GM21529 (cell line): ENCODE results near the gene TMED6.

Experiments used
- ATAC-seq: cut with Tn5 transposase; IDR thresholded peaks from one replicate; pipeline ENCODE4 v1.9.1; 2021; ENCODE audit not compliant: unreplicated experiment

TMED6 gene

DNA sequence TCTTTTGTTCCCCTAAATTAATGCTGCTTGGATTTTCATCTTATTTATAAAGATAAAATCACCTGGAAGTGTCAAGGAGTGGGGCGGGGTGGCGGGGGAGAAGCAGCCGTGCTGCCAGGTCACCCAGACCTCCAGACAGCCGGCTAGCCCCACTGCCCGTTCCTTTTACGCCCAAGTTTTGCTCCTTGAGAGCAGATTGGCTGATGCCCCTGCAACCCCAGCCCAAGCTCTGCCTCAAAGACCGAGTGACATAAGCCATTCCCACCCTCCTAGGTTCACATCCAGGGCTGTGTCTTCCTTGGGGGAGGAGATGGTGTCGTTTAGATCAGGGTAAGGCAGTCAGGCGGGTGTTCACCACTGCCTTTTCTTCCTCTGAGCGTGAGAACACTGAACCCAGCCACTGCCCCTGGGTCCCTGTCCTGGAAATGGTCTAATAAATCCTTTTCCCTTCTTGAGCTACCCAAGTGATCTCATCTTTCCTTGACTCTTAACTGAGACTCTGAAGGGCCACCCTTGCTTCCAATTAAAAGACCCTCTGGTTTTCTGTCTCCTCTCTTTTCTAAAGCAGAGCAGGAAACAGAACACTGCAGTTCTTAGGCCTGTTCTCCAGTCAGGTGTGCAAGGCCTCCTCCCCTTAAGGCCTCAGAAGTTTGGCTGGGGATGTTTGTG is 26.9 kb downstream of the TMED6 start:
- no peak for ATAC-seq

DNA sequence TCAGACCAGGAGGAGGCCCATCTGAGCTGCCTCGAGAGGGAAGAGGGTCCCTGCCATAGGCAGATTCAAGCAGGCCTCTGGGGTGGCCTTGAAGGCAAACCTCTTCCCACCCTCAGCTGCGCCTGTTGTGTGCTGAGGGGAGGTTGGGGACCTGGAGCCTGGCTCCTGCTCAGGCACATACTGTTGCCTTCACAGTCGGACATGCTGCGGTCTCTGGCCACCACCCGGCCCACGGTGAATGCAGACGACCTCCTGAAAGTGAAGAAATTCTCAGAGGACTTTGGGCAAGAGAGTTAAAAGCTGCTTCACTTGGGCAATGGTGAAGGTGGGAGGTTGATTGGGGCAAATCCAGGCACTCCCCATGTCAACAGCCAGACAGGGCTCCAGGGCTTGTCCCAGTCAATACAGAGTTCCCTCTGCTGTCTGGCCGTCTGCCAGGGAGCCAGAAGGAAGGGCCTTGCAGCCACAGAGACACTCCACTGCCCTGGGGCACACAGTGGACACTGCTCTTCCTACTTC is 27.5 kb downstream of the TMED6 start:
- ATAC-seq: no peak

DNA sequence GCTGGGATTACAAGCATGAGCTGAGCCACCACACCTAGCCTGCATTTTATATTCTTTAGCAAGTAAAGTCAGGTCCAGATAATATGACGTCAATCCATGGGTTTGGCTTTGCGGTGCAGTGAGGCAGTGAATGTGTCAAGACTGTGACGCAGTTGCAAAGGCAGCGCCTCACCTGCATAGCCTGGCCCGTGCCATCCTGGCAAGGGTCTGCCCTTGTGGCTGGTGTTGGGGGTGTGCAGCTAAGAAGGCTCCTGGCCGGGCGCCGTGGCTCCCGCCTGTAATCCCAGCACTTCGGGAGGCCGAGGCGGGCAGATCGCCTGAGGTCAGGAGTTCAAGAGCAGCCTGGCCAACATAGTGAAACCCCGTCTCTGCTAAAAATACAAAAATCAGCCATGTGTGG is 28.2 kb downstream of the TMED6 start:
- no peak for ATAC-seq

DNA sequence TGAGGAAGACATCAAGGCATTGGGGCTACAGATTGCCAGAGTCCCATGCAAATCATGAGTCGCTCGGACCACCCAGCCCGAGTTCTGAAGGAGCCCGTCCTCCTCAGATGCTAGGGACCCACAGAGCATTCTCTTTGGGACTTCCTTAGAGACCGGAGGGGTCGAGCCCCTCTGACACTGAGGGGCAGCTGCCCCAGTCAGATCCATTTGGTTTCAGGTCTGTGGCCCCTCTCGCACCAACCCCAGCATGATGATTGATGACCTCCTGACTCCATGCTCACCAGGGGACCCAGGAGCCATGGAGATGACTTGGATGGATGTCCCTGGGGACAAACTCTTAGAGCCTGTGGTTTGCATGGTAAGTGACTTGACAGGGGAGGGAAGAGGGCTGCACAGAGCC is 29.2 kb downstream of the TMED6 start:
- no peak for ATAC-seq

DNA sequence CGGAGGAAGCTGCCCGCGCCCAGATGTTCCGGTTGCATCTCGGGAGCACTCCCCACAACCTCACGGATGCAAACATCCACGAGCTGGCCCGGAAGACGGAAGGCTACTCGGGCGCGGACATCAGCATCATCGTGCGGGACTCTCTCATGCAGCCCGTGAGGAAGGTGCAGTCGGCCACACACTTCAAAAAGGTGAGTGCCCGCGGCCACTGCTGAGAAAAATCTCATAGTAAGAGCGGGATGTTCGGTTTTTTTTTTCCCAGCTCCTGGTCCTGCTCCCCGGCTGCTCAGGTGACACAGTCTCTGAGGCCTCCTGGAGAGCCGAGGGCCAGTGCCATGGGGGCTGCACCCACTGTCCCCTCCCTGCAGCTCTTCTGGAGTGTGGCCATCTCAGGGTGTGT is 30.5 kb downstream of the TMED6 start:
- no peak for ATAC-seq

DNA sequence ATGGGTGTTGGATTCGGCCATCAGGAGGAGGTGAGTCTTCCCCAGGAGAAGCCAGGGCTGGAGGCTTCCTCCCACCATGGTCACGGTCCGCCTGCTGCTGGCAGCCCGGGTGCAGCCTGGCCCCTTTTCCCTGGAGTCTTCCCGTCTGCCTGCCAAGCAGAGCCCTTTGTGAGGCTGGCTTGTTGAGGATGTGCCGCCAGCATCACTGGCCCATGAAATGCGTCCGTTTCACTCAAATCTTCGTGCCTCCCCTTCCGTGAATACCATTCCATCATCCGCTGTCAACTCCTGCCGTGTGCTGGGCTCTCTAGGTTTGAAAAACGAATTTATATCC is 30.9 kb downstream of the TMED6 start:
- ATAC-seq: no peak

DNA sequence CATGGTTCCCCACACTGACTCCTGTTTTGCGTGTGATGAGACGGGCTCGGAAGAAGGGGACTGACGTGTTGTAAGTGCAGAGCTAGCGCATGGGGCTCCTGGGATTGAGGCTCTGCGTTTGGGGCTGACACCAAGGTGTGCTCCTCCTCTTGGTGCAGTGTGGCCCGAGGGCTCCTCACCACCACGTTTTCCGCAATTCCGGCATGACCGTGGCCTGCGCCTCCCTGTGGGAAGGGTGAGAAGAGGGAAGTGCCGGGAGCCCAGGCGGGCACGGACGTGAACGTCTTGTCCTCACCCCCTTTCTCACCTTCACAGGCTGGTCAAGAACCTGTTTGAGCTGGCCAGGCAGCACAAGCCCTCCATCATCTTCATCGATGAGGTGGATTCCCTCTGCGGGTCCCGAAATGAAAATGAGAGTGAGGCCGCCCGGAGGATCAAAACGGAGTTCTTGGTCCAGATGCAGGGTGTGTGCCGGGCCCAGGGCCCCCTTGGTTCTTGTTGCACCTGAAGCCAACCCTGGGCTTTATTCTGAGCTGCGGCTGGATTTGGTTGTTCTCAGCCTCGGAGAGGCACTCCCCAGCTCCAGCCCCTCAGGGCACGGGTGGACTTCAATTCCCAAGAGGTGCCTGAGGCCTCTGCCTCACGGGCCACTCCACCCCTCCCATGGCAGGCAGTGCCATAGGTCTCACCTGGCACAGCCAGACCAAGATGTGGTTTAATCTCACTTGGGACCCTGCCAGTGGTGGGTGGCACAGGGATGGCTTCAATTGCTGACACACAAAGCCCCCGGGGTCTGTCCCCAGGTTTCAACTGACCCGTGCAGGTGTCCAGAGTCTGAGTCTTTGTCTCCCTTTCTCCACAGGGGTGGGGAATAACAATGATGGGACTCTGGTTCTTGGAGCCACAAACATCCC is 31.5 kb downstream of the TMED6 start:
- no peak for ATAC-seq

DNA sequence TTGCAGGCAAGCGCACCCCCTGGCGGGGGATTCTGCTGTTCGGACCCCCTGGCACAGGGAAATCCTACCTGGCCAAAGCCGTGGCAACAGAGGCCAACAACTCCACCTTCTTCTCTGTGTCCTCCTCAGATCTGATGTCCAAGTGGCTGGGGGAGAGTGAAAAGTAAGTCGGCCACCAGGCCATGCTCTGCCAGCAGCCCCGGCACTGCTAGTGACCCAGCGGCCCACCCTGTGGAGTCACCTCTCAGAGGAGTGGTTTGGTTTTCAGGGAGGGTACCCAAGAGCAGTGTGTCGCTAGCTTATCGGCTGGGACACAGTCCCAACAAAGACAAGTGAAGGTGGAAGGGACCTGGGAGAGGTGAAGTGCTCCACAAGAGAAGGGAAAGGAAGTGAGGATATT is 32.2 kb downstream of the TMED6 start:
- ATAC-seq: no peak

DNA sequence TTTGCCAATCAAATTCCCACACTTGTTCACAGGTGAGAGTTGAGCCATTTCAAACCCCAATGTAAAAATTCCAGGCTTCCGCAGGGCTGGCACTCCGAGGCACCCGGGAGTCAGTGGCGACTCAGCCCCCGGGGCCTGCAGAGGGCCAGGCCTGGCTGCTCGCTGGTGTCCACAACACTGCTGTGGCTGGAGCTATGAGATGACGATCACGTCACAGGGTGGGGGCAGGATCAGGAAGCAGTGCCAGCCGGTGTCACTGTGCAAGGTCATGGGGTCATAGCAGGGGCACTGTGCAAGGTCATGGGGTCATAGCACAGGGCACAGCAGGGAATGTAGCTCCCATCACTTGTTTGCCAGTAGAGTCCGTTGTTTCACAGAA is 32.7 kb downstream of the TMED6 start:
- ATAC-seq: no peak

DNA sequence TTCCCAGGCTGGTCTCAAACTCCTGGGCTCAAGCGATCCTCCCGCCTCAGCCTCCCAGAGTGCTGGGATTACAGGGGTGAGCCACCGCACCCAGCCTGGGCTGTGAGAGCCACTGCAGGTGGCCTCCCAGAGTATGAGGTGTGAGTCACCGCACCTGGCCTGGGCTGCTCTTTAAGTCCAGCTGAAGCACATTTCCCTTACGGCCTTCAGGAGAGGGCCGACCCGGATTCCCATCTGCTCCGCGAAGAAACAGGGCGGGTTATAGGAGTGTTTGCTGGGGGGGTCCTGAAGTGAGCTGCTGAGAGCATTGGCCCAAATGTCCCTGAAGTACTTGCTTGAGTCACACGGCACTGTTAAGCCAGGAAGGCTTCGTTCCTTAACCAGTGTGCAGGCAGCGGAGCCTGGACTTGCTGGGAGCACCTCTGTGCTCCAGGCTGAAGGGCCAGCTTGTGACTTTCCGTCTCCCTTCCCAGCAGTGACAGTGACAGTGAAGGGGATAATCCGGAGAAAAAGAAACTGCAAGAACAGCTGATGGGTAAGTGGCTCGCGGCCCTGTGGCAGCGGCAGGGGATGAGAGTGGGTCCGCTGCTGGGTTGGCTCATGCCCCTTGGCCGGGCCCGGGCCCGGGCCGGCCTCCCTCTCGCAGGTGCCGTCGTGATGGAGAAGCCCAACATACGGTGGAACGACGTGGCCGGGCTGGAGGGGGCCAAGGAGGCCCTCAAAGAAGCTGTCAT is 33.2 kb downstream of the TMED6 start:
- ATAC-seq: no peak

DNA sequence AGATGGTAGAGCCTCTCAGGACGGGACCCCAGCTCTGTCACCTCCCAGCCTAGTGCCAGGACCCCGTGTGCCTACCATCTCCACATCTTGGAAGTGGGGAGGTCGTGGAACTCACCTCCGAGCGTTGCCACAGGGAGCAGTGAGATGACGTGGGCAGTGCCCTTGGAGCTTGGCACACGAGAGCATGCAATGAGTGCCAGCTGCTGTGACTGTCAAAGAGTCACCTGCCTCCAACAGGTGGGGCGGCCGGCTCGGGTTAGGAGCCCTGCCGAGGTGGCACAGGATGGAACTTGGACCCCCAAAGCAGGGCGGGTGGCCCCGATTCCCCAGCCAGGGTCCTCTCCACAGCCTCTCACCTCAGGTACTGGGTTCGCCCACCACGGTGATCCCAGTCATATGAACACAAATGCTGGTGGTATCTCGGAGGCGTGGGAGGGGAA is 35.0 kb downstream of the TMED6 start:
- ATAC-seq: no peak

DNA sequence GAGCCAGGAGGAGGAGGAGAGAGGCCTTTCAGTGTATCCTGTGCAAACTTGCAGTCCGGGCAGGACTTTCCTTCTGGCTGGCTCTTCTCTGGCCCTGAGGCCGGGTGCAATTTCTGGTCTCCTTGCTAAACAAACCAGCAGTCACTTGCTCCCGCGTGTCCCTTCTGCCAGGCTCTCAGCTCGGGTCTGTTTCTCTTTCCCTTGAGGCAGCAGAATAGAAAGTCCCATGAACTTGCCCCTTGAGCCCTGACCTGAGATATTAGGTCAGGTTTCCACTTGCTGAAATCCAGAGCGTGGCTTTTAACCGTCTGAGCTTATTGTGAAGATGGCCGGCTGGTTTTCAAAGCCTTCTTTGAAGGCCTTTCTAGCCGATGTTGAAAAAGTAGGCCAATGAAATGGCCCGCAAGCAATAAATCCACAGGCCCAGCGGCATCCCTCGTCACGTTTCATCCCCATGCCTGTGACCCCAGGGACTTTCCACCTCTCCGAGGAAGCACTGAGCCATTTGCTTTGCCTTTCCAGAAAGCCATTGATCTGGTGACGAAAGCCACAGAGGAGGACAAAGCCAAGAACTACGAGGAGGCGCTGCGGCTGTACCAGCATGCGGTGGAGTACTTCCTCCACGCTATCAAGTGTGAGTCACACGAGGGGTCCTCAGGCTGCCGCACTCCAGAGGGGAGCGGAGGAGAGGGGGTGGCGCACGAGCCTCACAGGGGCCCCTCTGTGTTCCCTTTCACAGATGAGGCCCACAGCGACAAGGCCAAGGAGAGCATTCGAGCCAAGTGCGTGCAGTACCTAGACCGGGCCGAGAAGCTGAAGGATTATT is 35.9 kb downstream of the TMED6 start:
- no peak for ATAC-seq

DNA sequence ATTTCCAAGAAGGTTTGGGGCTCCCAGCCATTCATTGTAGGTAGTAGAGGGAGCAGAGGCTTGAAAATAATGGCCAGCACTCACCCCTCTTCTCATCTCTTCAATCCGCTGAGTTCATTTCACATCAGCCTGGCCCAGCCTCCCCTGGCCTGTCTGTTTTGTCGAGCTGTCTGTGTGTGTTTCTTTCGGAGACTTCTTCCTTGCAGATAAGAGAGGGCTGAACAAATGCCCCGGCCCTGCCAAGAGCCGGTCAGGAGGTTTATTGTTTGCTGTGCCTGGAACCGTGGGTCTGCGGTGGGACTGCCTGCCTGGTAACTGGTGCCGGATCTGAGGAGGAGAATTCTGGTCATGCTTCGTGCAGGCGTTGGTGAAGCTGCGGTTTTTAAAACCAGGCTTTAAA is 37.1 kb downstream of the TMED6 start:
- ATAC-seq: no peak

DNA sequence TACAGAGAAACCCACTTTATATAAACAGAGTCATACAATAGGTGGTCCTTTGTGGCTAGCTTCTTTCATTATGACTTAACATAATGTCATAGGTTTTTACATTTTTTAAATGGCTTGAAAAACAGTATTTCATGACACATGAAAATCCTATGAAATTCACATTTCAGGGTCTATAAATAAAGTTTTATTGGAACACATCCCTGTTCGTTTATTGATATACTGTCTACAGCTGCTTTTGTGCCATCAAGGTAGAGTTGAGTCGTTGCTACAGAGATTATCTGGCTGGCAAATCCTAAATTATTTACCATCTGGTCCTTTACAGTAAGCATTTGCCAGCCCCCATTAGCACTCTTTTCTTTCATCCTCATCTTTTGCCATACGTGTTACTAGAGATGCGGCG is 38.1 kb downstream of the TMED6 start:
- ATAC-seq: no peak

DNA sequence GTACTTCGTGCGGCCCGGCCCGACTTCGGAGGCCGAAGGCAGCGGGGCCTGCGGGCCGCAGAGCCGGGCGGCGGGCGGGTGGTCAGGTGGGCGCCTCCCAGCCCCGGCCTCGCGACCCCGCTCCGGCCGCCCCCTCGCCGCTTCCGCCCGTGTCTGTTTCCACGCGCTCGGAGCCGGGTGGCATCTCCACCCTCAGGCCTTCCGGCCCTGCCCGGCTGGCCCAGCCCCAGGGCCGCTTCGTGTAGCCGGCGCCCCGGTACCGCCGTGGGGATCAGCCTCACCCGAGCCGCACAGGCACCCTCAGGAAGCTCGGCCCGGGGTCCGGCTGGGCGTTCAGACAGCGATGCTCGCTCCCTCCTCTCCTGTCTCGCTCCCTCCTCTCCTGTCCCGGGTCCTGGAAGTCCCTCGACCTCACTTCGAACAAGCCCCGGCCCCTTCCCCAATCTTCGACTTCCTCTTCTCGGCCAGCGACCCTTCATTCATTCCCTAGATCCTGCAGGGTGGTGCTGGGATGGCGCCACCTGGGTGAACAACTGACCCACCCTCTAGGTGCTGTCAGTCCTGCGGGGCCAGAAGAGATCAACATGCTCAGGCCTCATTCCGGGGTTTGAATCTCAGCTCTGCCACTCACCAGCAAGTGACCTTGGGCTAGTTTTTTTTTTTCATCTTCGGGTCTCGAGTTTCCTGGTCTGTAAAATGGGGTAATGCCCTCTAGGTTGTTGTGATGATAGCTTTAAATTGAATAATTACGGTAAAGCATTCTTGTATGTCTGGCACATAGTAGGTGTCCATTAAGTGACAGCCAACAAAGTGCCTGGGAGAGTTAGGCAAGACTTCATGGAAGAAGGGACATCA is 39.8 kb downstream of the TMED6 start:
- peak; percentile 51 for ATAC-seq

DNA sequence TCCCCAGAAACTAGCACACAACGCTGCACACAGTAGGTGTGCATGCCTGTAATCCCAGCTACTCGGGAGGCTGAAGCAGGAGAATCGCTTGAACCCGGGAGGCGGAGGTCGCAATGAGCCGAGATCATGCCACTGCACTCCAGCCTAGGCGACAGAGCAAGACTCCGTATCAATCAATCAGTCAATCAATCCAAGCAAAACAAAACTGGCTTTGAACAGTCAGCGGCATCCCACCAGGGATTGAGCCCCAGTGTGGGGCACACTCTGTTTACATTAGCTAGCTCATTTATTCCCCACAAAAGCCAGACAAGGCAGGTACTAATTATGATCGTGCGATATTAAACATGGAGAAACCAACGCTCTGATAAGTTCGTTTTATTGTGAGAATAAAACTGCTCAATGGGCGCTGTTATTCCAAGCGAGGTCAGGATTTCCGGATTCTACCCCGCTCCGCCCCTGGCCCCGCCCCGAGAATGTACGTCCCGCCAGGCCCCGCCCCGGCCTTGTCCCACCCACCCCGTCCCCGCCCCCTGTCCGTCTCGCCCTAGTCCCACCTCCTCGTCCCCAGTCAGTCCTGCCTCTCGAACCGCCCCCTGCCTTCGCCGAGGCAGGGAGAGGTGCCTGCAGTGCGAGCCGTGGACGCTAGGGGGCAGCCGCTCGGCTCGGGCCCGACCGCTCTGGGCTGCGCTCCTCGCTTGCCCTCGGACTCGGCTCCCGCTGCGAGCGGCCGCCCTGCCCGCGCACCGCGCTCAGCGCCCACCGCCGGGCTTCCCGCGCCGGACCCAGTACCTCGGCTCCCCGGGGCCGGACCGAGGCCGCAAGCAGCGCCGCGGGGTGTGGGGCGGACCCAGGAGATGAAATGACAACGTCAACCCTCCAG is 40.7 kb downstream of the TMED6 start, which contains the start of gene VPS4A:
TSS of gene VPS4A (plus strand) at position 698 of the 880 bp plus-strand sequence. CDS start at position 860, 162 bp downstream.
- peak; percentile 85 for ATAC-seq

DNA sequence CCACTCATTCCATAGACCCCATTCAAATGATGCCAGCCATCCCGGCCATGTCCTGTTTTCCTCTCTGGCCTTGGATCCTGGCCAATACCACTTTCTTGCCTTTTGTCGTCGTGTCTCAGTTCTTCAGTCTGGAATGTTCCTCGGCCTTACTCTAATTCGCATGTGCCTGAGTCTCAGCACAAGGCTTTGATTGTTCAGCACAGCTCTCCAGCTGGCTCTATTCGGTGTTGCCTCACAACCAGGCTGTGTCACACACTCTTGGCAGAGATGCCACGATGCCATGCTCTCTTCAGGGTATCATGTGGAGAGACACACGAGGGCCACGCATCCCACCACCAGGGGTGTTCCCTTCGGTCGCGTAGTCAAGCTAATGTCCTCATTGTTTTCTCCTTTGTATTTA is 42.3 kb downstream of the TMED6 start:
- ATAC-seq: no peak

DNA sequence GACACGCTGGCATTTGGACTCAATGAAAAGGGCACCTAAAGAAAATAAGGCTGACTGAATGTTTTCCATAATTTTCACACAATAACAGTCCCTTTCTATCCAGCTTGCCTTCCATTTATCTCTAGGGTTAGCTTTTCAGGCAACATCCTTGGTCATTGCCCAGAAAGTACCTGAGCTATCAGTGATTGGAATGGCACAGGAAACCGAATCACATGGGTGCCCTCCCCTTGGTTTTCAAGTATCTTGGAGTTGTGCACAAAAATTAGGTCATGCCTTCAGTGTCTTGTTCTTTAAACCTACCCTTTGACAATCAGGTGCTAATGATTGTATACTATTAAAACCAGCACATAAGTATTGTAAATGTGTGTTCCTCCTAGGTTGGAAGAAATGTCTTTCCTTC is 43.7 kb downstream of the TMED6 start:
- ATAC-seq: no peak

DNA sequence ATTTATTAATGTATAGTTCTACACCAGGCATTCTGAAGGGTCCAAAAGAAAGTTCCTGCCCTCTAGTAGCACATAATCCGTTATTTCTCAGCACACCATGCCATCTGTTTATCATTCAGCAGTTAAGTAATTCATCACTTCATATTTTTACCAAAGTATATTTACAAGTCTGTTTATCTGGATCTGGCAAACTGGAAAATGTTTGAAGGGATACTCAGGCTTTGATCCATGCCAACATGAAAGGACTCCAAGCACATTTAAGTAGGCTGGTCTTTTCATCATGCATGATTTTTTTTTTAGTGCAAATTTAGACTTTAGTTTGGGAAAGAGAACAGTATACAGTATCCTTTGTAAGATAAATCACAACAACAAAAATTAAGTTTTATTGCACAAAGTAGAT is 44.5 kb downstream of the TMED6 start:
- ATAC-seq: no peak
